ENCODE measurements around the gene SLC7A6OS. TPM values are rescaled to one million over a fixed set of nuclear protein-coding genes. Genes with fewer than 3 reads are reported as not detected.

SLC7A6OS gene
- total and polyA plus RNA-seq, 2 experiments from 2014 or later, result 16.4 to 17.9 TPM

DNA sequence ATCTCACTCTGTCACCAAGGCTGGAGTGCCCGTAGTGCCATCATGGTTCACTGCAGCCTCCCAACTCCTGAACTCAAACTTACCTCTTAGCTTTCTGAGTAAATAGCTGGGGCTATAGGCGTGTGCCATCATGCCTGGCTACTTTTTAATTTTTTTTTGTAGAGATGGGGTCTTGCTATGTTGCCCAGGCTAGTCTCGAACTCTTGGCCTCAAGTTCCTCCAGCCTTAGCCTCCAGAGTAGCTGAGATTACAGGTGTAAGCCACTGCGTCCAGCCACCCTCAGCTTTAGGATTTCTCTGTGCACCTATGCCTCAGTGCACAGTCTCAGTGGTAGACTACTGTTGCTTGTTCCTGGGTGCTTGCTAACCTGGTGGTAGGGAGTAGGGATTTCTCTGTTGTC, 41.0 kb downstream of the SLC7A6OS start (continued):
- no peak for TF ChIP-seq EZH2phosphoT487 (IDR thresholded peaks at IDR 0.05; ENCODE audit: unreplicated experiment)
- no peak for TF ChIP-seq CREB1 (CRISPR knock-in tag; IDR thresholded peaks at IDR 0.05; ENCODE audit: low read depth)
- no peak for TF ChIP-seq EZH2 (IDR thresholded peaks at IDR 0.05; ENCODE audit: low read depth, unreplicated experiment)

DNA sequence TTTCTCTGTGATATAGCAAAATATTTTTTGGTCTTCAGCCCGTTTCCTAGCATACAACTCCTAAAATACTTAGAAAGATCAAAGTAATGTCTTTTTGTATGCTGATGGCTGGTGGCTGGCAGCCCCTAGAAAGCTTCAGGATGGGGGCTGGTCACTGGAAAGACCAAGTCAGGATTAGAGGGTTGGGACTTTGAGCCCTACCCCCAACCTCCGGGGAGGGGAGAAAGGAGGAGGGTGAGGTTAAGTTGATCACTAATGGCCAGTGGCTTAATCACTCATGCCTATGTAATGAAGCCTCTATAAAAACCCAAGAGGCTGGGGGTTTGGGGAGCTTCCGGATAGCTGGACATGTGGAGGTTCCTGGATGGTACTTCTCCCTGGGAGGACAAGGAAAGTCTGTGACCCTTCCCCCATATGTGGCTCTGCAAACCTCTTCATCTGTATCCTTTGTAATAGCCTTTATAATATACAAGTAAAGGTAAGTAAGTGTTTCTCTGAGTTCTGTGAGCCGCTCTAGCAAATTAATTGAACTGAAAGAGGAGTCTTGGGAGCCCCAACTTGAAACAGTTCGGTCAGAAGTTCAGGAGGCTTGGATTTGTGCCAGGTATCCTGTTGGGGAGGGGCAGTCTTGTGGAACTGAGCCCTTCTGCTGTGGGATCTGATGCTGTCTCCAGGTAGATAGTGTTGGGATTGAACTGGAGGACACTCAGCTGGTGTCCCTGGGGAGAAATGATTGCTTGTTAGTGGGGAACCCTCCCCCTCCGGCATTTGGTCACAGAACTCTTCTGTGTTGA, 42.9 kb downstream of the SLC7A6OS start:
- TF ChIP-seq, protein P1, sequence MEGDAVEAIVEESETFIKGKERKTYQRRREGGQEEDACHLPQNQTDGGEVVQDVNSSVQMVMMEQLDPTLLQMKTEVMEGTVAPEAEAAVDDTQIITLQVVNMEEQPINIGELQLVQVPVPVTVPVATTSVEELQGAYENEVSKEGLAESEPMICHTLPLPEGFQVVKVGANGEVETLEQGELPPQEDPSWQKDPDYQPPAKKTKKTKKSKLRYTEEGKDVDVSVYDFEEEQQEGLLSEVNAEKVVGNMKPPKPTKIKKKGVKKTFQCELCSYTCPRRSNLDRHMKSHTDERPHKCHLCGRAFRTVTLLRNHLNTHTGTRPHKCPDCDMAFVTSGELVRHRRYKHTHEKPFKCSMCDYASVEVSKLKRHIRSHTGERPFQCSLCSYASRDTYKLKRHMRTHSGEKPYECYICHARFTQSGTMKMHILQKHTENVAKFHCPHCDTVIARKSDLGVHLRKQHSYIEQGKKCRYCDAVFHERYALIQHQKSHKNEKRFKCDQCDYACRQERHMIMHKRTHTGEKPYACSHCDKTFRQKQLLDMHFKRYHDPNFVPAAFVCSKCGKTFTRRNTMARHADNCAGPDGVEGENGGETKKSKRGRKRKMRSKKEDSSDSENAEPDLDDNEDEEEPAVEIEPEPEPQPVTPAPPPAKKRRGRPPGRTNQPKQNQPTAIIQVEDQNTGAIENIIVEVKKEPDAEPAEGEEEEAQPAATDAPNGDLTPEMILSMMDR (conservative IDR thresholded peaks at IDR 0.05; ENCODE audit: low read depth in 2 of 2), result no peak
- Histone ChIP-seq H2AFZ (no peak overlapping the region), H3K79me2 (replicated peaks; ENCODE audit: insufficient read depth) (peaks cover 69% of the 10 kb centered on the region), H3K27me3 (ENCODE audit: insufficient read depth) (peaks cover 8% of the 10 kb centered on the region; the same call in 1 of the 2 replicates), H3F3A (replicated peaks; ENCODE audit: low read depth) (peaks cover 9% of the 10 kb centered on the region), H3K4me3 (peak overlapping the region; percentile 25; the same call in 1 of the 2 replicates), H3K4me2 (peak overlapping the region; percentile 59), H3K4me1 (ENCODE audit: insufficient read depth) (peaks cover 20% of the 10 kb centered on the region), H3K36me3 (ENCODE audit: insufficient read depth) (no peaks in the 10 kb centered on the region), H3K27ac (ENCODE audit: low read depth) (no peak overlapping the region; the same call in 1 of the 2 replicates), H3K9me2 (ENCODE audit: insufficient read depth) (no peaks in the 10 kb centered on the region), H4K20me1 (replicated peaks; ENCODE audit: insufficient read depth) (peaks cover 13% of the 10 kb centered on the region)
- peaks cover 28% of the 10 kb centered on the region for H3K4me1 Mint-ChIP-seq
- ATAC-seq (peak; percentile 23), DNase-seq (ENCODE audit: low spot score) (peak; percentile 54)
- H3K4me3 Mint-ChIP-seq, result peak overlapping the region; percentile 70
- peaks cover 4% of the 10 kb centered on the region; the same call in 2 of the 3 replicates for H3K36me3 Mint-ChIP-seq (ENCODE audit: low read depth)
- H3K9me3 Mint-ChIP-seq, result no peaks in the 10 kb centered on the region; the same call in 2 of the 3 replicates
- peak overlapping the region; percentile 89 for H3K27ac Mint-ChIP-seq
- peaks cover 22% of the 10 kb centered on the region for H3K27me3 Mint-ChIP-seq (ENCODE audit: insufficient read depth, low read depth, poor library complexity)

DNA sequence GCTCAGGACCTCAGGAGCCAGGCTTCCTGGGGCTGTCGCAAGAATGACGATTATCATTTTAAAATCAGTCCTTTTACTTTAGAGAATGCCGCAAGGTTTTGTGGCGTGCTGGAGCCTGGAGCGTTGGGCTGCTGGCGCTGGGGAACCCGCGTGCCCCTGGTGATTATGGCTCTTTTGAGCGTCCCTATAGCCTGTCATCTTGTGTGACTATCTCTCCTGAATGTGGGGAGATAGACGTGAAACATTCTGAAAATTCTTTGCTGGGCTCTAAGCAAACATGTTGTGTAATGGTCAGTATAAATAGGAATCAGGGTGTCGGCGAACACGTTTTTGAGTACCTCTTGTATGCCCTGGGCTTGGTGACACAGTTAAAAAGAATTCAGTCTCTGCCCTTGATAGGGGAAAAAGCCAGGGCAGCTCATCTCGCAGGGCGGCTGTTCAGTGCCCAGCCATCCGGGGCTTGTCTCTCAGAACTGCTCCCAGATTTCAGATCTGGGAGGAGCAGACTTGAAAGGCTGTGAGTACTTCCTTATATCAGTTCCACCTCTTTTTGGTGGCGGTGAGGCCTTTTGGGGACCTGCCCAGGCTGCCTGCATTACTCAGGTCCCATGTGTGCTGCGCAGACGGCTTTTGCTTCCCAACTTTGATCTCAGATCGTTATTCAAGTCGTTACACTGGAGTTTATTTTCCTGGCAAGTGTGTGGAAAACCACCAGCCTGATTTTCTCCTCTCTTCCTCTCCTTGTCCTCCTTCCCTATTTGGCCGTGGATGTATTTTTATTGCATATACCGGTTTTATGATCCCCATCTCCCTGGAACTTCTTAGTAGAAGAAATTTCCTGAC, 45.4 kb downstream of the SLC7A6OS start:
- ATAC-seq, result peak; percentile 6
- peak overlapping the region; percentile 92 for H3K4me3 Mint-ChIP-seq
- H3K27me3 Mint-ChIP-seq (ENCODE audit: insufficient read depth, low read depth, poor library complexity), result peaks cover 29% of the 10 kb centered on the region
- H3K4me1 Mint-ChIP-seq, result peaks cover 28% of the 10 kb centered on the region
- Histone ChIP-seq H3K9me2 (ENCODE audit: insufficient read depth) (no peaks in the 10 kb centered on the region), H2AFZ (peak overlapping the region; percentile 97), H3K4me1 (ENCODE audit: insufficient read depth) (peaks cover 20% of the 10 kb centered on the region), H3F3A (replicated peaks; ENCODE audit: low read depth) (peaks cover 12% of the 10 kb centered on the region), H3K36me3 (ENCODE audit: insufficient read depth) (no peaks in the 10 kb centered on the region), H3K79me2 (replicated peaks; ENCODE audit: insufficient read depth) (peaks cover 47% of the 10 kb centered on the region), H3K4me2 (peak overlapping the region; percentile 83), H3K27ac (ENCODE audit: low read depth) (no peak overlapping the region), H4K20me1 (replicated peaks; ENCODE audit: insufficient read depth) (peaks cover 5% of the 10 kb centered on the region), H3K4me3 (peak overlapping the region; percentile 81), H3K27me3 (ENCODE audit: insufficient read depth) (peaks cover 8% of the 10 kb centered on the region; the same call in 1 of the 2 replicates)
- no peak overlapping the region for H3K27ac Mint-ChIP-seq
- H3K36me3 Mint-ChIP-seq (ENCODE audit: low read depth), result no peaks in the 10 kb centered on the region; the same call in 2 of the 3 replicates
- no peaks in the 10 kb centered on the region; the same call in 2 of the 3 replicates for H3K9me3 Mint-ChIP-seq
- DNase-seq (ENCODE audit: low spot score), result peak; percentile 46
- no peak for TF ChIP-seq EZH2phosphoT487 (IDR thresholded peaks at IDR 0.05; ENCODE audit: unreplicated experiment)
- TF ChIP-seq, protein P1 (conservative IDR thresholded peaks at IDR 0.05; ENCODE audit: low read depth in 2 of 2), result no peak
- TF ChIP-seq NANOG (IDR thresholded peaks at IDR 0.05; ENCODE audit: borderline replicate concordance), result no peak
- TF ChIP-seq, protein P2, sequence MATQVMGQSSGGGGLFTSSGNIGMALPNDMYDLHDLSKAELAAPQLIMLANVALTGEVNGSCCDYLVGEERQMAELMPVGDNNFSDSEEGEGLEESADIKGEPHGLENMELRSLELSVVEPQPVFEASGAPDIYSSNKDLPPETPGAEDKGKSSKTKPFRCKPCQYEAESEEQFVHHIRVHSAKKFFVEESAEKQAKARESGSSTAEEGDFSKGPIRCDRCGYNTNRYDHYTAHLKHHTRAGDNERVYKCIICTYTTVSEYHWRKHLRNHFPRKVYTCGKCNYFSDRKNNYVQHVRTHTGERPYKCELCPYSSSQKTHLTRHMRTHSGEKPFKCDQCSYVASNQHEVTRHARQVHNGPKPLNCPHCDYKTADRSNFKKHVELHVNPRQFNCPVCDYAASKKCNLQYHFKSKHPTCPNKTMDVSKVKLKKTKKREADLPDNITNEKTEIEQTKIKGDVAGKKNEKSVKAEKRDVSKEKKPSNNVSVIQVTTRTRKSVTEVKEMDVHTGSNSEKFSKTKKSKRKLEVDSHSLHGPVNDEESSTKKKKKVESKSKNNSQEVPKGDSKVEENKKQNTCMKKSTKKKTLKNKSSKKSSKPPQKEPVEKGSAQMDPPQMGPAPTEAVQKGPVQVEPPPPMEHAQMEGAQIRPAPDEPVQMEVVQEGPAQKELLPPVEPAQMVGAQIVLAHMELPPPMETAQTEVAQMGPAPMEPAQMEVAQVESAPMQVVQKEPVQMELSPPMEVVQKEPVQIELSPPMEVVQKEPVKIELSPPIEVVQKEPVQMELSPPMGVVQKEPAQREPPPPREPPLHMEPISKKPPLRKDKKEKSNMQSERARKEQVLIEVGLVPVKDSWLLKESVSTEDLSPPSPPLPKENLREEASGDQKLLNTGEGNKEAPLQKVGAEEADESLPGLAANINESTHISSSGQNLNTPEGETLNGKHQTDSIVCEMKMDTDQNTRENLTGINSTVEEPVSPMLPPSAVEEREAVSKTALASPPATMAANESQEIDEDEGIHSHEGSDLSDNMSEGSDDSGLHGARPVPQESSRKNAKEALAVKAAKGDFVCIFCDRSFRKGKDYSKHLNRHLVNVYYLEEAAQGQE (IDR thresholded peaks at IDR 0.05; ENCODE audit: unreplicated experiment), result no peak
- no peak for TF ChIP-seq ZNF114 (CRISPR knock-in tag; IDR thresholded peaks at IDR 0.05)
